ENCODE results near the gene THADA.
"Not testable (repeated sequence)": the region's sequence is repeated elsewhere in the genome, so short reads cannot be mapped to it uniquely, and the experiment has no call there.

GRCh38 chr2:43386679-43387078 lies 209.2 kb downstream of the THADA start:
- TF ChIP-seq CTCF, POLR2A, EP300 (IDR thresholded peaks at IDR 0.05): not testable (repeated sequence)

All from suprapubic skin (tissue), 3 donors.